CD8-positive, alpha-beta memory T cell (primary cell): ENCODE measurements around the gene ME1. TPM values are rescaled to one million over a fixed set of nuclear protein-coding genes. Genes with fewer than 3 reads are reported as not detected.

Source experiments
- CTCF ChIA-PET: fragments of 350-600 bp; sonication (Branson Sonifier 250); formaldehyde crosslinking; loops from one replicate; lab custom pipeline; 2021; ENCODE audit warnings: antibody characterized with exemption; lab: Charles Lee
- POLR2A ChIA-PET: fragments of 350-600 bp; sonication (Branson Sonifier 250); formaldehyde crosslinking; loops from one replicate; lab custom pipeline; 2021; ENCODE audit warnings: antibody characterized with exemption; lab: Charles Lee
- DNase-seq, 5 donors: peaks; one replicate each; pipeline versions ENCODE4 v3.0.0 to v3.0.0-alpha.2; 2020 to 2022; ENCODE audit warnings: mixed read lengths in 1 of 5
- H3K27ac ChIP-seq: one replicate; pipeline ENCODE4 v1.7.0; 2013; ENCODE audit warnings: low read depth, mild to moderate bottlenecking, low read length, moderate library complexity
- H3K27me3 ChIP-seq: 2 replicates; pipeline ENCODE4 v1.7.0; 2013; ENCODE audit warnings: low read length, mild to moderate bottlenecking; ENCODE audit not compliant: insufficient read depth, poor library complexity, severe bottlenecking
- H3K36me3 ChIP-seq: 2 replicates; pipeline ENCODE4 v1.7.0; 2013; ENCODE audit warnings: mild to moderate bottlenecking, low read length, moderate library complexity; ENCODE audit not compliant: insufficient read depth
- H3K4me1 ChIP-seq: 2 replicates; pipeline ENCODE4 v1.7.0; 2013; ENCODE audit warnings: mild to moderate bottlenecking, low read length, moderate library complexity; ENCODE audit not compliant: insufficient read depth
- H3K4me3 ChIP-seq: 2 replicates; pipeline ENCODE4 v1.7.0; 2013; ENCODE audit warnings: mild to moderate bottlenecking, low read length
- H3K9me3 ChIP-seq: 2 replicates; pipeline ENCODE4 v1.7.0; 2013; ENCODE audit warnings: mild to moderate bottlenecking, low read length
- H3K27ac Mint-ChIP-seq, 8 donors: one replicate each; pipeline ENCODE4 v1.8.0; 2020 to 2021; ENCODE audit warnings: mixed read lengths in 8 of 8, mild to moderate bottlenecking in 6 of 8, inconsistent platforms in 3 of 8, moderate library complexity in 3 of 8
- H3K27me3 Mint-ChIP-seq, 2 donors: one replicate each; pipeline ENCODE4 v1.8.0; 2020 to 2021; ENCODE audit warnings: mixed read lengths in 2 of 2, mild to moderate bottlenecking in 1 of 2, moderate library complexity in 1 of 2
- H3K36me3 Mint-ChIP-seq, 3 donors: one replicate each; pipeline ENCODE4 v1.8.0; 2020 to 2021; ENCODE audit warnings: mixed read lengths in 3 of 3, inconsistent platforms in 1 of 3, mild to moderate bottlenecking in 1 of 3
- H3K4me1 Mint-ChIP-seq, 3 donors: one replicate each; pipeline ENCODE4 v1.8.0; 2020 to 2021; ENCODE audit warnings: mixed read lengths in 3 of 3, inconsistent platforms in 1 of 3, mild to moderate bottlenecking in 1 of 3
- H3K4me3 Mint-ChIP-seq, 7 donors: one replicate each; pipeline ENCODE4 v1.8.0; 2020 to 2021; ENCODE audit warnings: mixed read lengths in 7 of 7, mild to moderate bottlenecking in 6 of 7, moderate library complexity in 4 of 7, inconsistent platforms in 2 of 7
- H3K9me3 Mint-ChIP-seq, 5 donors: one replicate each; pipeline ENCODE4 v1.8.0; 2020 to 2022; ENCODE audit warnings: mixed read lengths in 5 of 5, mild to moderate bottlenecking in 3 of 5, moderate library complexity in 2 of 5, inconsistent platforms in 1 of 5
- polyA plus RNA-seq: library from polyadenylated mRNA; unstranded; fragments of 300-500 nt; fragmentation: Illumina TruSeq; gene quantifications from one replicate; pipeline ENCODE4 v1.2.3, GENCODE V29; 2021
- total RNA-seq, 2 experiments: library from RNA; stranded (reverse); gene quantifications; one replicate each; pipeline ENCODE4 v1.2.3, GENCODE V29; 2021

Gene ME1
- total RNA-seq (under 1 TPM; 0.42 to 0.50 TPM), polyA plus RNA-seq (4.9 TPM)

DNA sequence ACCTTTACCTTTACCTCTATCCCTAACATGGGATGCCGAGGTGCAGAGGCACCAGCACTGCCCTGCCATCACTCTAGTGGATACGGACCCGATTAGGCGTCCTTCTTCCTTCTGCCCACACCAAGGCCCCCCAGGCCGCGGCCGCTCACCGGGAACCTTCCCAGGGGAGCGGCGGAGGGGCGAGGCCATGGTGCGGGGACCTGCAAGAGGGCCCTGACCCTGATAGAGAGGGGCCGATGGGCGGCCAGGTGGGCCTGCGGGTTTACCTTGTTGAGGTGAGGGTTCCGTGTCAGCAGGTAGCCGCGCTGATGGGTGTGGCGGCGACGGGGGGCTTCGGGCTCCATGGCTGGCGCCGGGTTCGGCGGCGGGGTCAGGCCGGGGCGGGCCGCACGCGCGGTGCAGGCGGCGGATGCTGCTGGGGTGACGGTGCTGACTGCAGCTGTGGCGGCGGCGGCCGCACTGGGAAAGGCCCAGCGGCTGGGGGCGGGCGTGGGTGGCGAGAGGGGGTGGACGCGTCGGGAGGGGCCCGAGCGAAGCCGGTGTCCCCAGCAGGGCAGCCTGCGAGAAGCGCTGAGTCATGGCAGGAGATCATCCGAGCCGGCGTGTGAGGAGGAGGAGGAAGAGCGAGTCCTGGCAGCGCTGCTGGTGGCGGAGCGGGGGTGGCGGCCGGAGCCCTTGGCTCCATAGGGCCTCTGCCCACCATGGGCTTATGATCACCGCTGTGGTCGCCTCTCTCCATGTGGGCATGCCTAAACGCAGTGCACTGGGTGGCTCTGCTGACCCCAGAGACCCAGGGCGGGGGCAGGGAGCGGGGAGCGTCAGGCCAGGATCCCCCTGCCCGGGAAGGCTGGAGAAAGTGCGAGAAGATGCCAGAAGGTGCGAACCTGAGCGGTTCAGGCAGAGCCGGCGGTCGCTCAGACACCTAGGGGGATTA is at the start of gene ME1:
Gene ME1, minus strand, starts transcription at position 441 of the 934 bp plus-strand sequence. Its CDS starts 97 bp downstream, at position 344.
- Histone ChIP-seq H3K27ac (peak within 1 kb of the TSS; percentile 33), H3K36me3 (no peaks in the 10 kb centered on the region), H3K27me3 (no peaks in the 10 kb centered on the region), H3K4me3 (peak within 1 kb of the TSS; percentile 26), H3K9me3 (no peaks in the 10 kb centered on the region), H3K4me1 (no peaks in the 10 kb centered on the region)
- POLR2A ChIA-PET, result no interaction called here
- peak within 1 kb of the TSS; percentile 46 to 92 (median 81) for H3K4me3 Mint-ChIP-seq
- peaks cover 0 to 3% (median 0%) of the 10 kb centered on the region in 3 donors for H3K36me3 Mint-ChIP-seq
- H3K4me1 Mint-ChIP-seq, result peaks cover 0 to 5% (median 0%) of the 10 kb centered on the region in 3 donors
- peaks cover 4 to 16% of the 10 kb centered on the region in 2 donors for H3K27me3 Mint-ChIP-seq
- DNase-seq, result peak in 3 of 5 donors; percentile 37 to 75 (median 49)
- CTCF ChIA-PET, result no interaction called here
- H3K9me3 Mint-ChIP-seq, result peaks cover 0 to 4% (median 0%) of the 10 kb centered on the region in 5 donors
- peak within 1 kb of the TSS in 7 of 8 donors; percentile 63 to 97 (median 75) for H3K27ac Mint-ChIP-seq

DNA sequence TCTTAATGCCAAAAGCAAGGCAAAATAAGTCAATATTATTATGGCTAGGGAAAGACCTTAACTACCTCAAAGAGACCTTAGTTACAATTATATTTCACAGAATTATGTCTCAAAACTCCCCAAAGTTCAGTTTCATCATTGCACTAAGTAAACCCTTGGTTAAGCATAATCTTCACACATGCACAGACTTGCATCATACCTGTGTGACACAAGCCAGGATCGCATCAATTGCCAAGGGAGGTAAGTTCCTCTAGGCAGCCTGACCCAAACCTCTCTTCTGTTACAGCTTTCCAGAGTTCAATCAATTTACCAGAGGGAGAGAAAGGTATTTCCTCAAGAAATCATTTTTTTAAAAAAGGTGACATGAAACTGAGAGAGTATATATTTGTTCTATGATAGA is 49.6 kb upstream of the ME1 start:
- H3K4me3 Mint-ChIP-seq, result no peak overlapping the region
- DNase-seq, result no peak
- peaks cover 0 to 2% of the 10 kb centered on the region in 2 donors for H3K27me3 Mint-ChIP-seq
- Histone ChIP-seq H3K4me1 (no peaks in the 10 kb centered on the region), H3K9me3 (no peaks in the 10 kb centered on the region), H3K36me3 (no peaks in the 10 kb centered on the region), H3K27me3 (no peaks in the 10 kb centered on the region), H3K27ac (no peak overlapping the region), H3K4me3 (no peak overlapping the region)
- H3K9me3 Mint-ChIP-seq, result peaks cover 0 to under 1% (median 0%) of the 10 kb centered on the region in 5 donors
- no peaks in the 10 kb centered on the region for H3K36me3 Mint-ChIP-seq
- CTCF ChIA-PET, result no interaction called here
- POLR2A ChIA-PET, result no interaction called here
- no peak overlapping the region for H3K27ac Mint-ChIP-seq
- H3K4me1 Mint-ChIP-seq, result no peaks in the 10 kb centered on the region

DNA sequence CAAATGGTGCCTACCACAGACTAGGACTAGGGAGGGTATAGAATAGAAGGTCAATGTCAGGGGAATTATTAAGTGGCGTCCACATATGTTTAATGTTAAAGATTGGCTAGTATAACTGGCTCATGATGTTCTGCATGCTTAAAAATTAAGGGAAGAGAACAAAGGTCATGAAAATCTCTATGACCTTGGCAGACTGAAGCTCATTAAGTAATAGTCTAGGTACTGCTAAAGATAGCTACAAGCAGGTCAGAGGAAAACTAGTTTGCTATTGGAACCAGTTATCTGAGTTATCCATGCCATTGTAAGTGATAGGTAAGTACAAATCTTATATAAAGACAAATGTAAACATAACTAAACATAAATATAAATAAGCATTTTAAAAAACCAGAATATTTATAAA is 48.5 kb upstream of the ME1 start:
- CTCF ChIA-PET, result no interaction called here
- Mint-ChIP-seq H3K4me3 (no peak overlapping the region), H3K27ac (no peak overlapping the region)

GRCh38 chr6:83476971-83477370 is 46.1 kb upstream of the ME1 start:
- ChIA-PET CTCF (no interaction called here), POLR2A (no interaction called here)
- Mint-ChIP-seq H3K4me1 (no peaks in the 10 kb centered on the region), H3K4me3 (no peak overlapping the region), H3K27ac (no peak overlapping the region), H3K9me3 (no peaks in the 10 kb centered on the region), H3K27me3 (no peaks in the 10 kb centered on the region), H3K36me3 (no peaks in the 10 kb centered on the region)
- Histone ChIP-seq H3K27me3 (no peaks in the 10 kb centered on the region), H3K4me3 (no peak overlapping the region), H3K27ac (no peak overlapping the region), H3K4me1 (no peaks in the 10 kb centered on the region), H3K9me3 (no peaks in the 10 kb centered on the region), H3K36me3 (no peaks in the 10 kb centered on the region)
- DNase-seq, result no peak

More for the DNA sequence above, 48.5 kb upstream of the ME1 start:
- Histone ChIP-seq H3K27me3 (no peaks in the 10 kb centered on the region), H3K27ac (no peak overlapping the region), H3K9me3 (no peaks in the 10 kb centered on the region), H3K36me3 (no peaks in the 10 kb centered on the region), H3K4me3 (no peak overlapping the region), H3K4me1 (no peaks in the 10 kb centered on the region)
- no peak for DNase-seq
- no peaks in the 10 kb centered on the region for H3K9me3 Mint-ChIP-seq
- peaks cover 0 to 1% of the 10 kb centered on the region in 2 donors for H3K27me3 Mint-ChIP-seq
- POLR2A ChIA-PET, result no interaction called here
- no peaks in the 10 kb centered on the region for H3K4me1 Mint-ChIP-seq
- H3K36me3 Mint-ChIP-seq, result no peaks in the 10 kb centered on the region

DNA sequence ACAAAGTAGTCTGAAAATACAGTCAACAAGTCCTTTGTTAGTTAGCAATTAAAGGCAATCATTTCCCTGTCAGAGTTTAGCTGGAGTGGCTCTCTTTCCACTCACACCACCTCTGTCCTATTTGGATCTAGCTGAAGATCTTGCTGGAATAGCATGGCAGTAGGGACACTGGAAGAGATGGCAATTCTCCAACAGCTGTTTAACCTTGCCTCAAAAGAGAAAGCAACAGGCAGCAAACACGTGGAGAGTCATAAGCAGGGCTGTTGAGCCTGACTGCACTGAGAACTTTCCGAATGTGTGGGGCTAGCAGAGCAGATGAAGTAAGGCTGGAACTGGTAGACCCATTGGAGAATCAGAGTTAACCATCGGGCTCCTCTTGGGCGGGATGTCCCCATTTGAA is 43.5 kb upstream of the ME1 start:
- Histone ChIP-seq H3K4me1 (no peaks in the 10 kb centered on the region), H3K9me3 (no peaks in the 10 kb centered on the region), H3K4me3 (no peak overlapping the region), H3K36me3 (no peaks in the 10 kb centered on the region), H3K27ac (no peak overlapping the region), H3K27me3 (no peaks in the 10 kb centered on the region)
- Mint-ChIP-seq H3K4me1 (no peaks in the 10 kb centered on the region), H3K27ac (no peak overlapping the region), H3K4me3 (no peak overlapping the region), H3K9me3 (peaks cover 0 to 2% (median 0%) of the 10 kb centered on the region in 5 donors), H3K36me3 (no peaks in the 10 kb centered on the region), H3K27me3 (no peaks in the 10 kb centered on the region)
- ChIA-PET POLR2A (no interaction called here), CTCF (no interaction called here)
- DNase-seq, result no peak

DNA sequence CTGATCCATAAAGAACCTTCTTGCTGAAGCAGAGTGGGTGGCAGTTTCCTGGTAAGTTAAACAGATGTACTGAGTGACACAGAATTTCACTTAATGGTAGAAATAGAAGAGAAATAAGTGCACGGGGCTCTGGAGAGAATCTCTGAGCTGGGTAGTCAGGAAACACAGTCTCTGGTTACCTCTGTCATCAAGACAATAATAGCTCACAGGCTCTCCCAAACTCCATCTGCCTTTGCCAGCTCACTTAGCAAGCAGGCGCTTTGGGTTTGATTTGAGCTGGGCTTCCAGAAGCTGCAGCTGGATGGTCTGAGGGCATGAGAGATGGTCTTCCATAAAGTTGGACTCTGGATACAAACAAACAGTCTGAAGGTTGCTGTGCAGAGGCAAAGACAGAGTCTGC is 41.9 kb upstream of the ME1 start:
- peak overlapping the region in 1 of 8 donors; percentile 43 for H3K27ac Mint-ChIP-seq
- no peaks in the 10 kb centered on the region for H3K9me3 ChIP-seq
- H3K4me3 ChIP-seq, result no peak overlapping the region
- H3K27ac ChIP-seq, result no peak overlapping the region
- no peaks in the 10 kb centered on the region for H3K4me1 Mint-ChIP-seq
- H3K36me3 ChIP-seq, result no peaks in the 10 kb centered on the region
- no peaks in the 10 kb centered on the region for H3K27me3 Mint-ChIP-seq
- no peaks in the 10 kb centered on the region for H3K4me1 ChIP-seq
- H3K9me3 Mint-ChIP-seq, result peaks cover 0 to 2% (median 0%) of the 10 kb centered on the region in 5 donors
- ChIA-PET CTCF (no interaction called here), POLR2A (no interaction called here)
- H3K36me3 Mint-ChIP-seq, result no peaks in the 10 kb centered on the region
- no peak for DNase-seq
- H3K27me3 ChIP-seq, result no peaks in the 10 kb centered on the region
- no peak overlapping the region for H3K4me3 Mint-ChIP-seq

DNA sequence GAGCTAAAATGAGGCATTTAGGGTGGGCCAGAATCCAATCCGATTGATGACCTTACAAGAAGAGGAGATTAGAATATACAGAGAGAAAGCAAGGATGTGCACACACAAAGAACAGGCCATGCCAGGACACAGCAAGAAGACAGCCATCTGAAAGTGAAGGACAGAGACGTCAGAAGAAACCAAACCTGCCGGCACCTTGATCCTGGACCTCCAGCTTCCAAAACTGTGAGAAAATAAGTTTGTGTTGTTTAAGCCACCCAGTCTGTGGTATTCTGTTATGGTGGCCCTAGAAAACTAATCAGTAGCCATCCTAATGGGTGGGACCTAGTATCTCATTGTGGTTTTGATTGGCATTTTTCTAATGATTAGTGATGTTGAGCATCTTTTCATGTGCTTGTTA is 39.7 kb upstream of the ME1 start:
- Histone ChIP-seq H3K27me3 (no peaks in the 10 kb centered on the region), H3K9me3 (no peaks in the 10 kb centered on the region), H3K4me1 (no peaks in the 10 kb centered on the region), H3K36me3 (no peaks in the 10 kb centered on the region), H3K4me3 (no peak overlapping the region), H3K27ac (no peak overlapping the region)
- Mint-ChIP-seq H3K36me3 (no peaks in the 10 kb centered on the region), H3K27me3 (no peaks in the 10 kb centered on the region), H3K4me3 (no peak overlapping the region), H3K9me3 (peaks cover 0 to 2% (median 0%) of the 10 kb centered on the region in 5 donors), H3K4me1 (no peaks in the 10 kb centered on the region), H3K27ac (no peak overlapping the region)
- POLR2A ChIA-PET, result no interaction called here
- CTCF ChIA-PET, result no interaction called here
- DNase-seq, result no peak

DNA sequence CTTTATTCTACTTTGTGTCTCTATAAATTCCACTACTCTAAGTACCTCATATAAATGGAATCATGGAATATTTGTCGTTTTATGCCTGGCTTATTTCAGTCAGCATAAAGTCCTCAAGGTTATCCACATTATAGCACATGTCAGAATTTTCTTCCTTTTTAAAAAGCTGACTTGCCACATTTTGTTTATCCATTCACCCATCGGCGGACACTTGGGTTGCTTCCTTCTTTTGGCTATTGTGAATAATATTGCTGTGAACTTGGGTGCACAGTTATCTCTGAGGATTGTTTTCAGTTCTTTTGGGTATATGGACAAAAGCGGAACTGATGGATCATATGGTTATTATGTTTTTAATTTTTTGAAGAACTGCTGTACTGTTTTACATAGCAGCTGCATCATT is 39.1 kb upstream of the ME1 start:
- H3K36me3 Mint-ChIP-seq, result no peaks in the 10 kb centered on the region
- ChIA-PET POLR2A (no interaction called here), CTCF (no interaction called here)

More for the DNA sequence above, 39.1 kb upstream of the ME1 start:
- Mint-ChIP-seq H3K9me3 (peaks cover 0 to 2% (median 0%) of the 10 kb centered on the region in 5 donors), H3K4me1 (no peaks in the 10 kb centered on the region), H3K4me3 (no peak overlapping the region), H3K27ac (no peak overlapping the region), H3K27me3 (no peaks in the 10 kb centered on the region)
- no peaks in the 10 kb centered on the region for H3K27me3 ChIP-seq
- no peak for DNase-seq
- H3K9me3 ChIP-seq, result no peaks in the 10 kb centered on the region
- H3K4me3 ChIP-seq, result no peak overlapping the region
- H3K27ac ChIP-seq, result no peak overlapping the region
- H3K4me1 ChIP-seq, result no peaks in the 10 kb centered on the region
- H3K36me3 ChIP-seq, result no peaks in the 10 kb centered on the region
